CD4-positive, alpha-beta T cell treated with Interleukin-6 at 100 ng/mL for 8 hours (primary cell): Measurements from ENCODE around the gene FAM193A.
"Not testable (repeated sequence)": the region's sequence is repeated elsewhere in the genome, so short reads cannot be mapped to it uniquely, and the experiment has no call there.

Source experiments
- DNase-seq: peaks from one replicate; pipeline ENCODE4 v3.0.0-alpha.2; 2020; ENCODE audit warnings: mixed read lengths, low spot score

Gene FAM193A

DNA sequence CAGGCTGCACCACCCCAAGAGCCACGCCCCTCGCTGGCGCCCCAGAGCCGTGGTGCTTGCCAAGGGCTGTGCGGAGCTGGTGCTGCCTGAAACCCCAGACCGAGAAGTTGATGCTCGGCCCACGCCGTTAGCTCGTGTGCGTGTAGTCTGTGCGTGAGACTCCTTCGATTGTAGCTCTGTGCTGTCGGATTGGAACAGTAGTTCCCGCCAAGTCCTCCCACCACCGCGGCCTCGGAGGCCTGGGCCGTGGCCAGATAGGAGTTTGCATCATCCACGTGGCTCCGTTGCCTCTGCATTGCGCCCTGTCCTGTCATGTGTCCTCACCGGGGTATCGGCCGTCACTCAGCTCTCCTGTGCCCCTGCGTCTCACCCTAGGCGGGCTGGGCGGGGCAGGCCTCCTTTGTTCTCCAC is 195.5 kb downstream of the FAM193A start:
- DNase-seq: no peak

DNA sequence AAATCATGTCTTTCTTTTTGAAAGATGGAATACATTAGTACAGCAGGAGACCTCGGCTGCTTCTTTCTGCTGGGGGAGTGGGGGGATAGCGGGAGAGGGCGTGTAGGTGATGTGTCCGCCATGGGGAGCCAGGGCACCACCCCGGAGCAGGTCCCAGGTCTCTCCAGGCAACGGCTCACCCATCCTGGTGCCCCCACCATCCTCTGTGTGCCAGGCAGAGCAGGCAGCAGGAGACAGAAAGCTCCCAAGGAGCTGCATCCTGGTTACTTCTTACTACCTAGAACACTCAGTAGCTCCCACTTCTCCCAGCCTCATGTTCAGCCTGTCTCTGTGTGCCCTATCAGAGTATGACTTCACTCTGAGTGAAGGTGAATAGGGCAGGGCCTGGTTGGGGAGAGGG is 196.1 kb downstream of the FAM193A start:
- DNase-seq: no peak

DNA sequence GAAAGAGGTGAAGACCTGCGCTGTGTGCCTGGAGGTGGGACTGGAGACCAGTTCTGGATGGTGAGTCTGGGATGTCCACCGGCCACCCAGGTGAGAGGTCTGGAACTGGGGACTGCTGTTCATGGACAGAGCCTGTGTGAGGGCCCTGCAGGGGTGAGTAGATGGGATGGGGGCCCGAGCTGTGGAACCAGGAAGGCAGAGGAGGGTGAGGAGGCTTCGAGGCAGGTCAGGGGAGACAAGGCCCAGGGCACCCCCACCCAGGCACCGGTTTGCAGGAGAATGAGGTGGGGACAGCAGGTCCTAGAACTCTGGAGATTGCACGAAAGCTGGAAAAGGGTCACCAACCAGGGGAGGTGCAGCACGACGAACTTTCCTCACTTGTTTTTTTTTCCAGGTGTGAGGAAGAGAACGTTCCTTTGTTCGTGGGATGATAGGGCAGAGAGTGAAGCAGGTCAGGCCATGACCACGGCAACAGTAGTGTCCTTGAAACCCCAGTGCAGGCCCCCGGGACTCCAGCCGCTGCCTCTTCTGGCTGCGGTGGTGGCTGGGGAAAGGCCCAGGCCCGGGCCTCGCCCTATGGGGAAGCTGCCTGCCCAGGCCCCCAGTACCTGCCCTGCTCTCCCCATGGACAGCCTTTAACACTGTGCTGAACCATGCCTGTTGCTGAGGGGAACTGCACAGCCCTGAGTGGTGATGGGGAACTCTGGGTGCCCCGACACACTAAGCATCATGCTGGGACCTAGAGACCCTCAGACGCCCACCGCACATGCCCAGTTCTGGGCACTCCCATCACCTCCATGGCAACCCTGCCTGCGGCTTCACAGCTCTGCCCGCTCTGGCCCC is 196.8 kb downstream of the FAM193A start:
- DNase-seq: no peak

DNA sequence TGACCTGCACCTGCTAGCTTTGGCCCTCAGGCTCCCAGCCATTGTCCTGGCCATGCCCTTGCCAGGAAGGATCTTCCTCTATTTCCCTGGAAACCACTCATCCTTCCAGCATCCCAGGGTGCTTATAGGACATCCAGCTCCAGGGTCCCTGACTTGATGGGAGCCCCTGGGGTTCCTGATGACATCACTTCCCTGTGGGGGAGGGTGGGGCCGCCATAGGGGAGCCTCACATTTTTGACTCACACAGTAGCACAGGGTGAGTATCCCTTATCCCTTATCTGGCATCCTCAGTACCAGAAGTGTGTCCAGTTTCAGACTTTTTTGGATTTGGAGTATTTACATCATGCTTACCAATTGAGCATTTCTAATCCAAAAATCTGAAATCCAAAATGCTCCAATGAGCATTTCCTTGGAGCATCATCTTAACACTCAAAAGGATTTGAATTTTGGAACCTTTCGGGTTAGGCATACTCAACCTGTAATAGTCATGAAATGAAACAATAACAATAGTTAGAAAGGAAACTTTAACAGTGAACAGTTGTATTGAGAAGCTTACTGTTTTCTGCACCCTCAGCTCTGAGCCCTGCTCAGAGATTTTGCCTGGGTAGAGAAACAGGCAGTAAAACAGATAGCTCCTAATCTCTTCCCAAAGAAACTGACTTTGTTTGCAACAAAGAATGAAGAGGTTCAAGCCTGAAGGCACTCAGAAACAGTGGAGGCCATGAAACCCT is 197.6 kb downstream of the FAM193A start:
- no peak for DNase-seq

DNA sequence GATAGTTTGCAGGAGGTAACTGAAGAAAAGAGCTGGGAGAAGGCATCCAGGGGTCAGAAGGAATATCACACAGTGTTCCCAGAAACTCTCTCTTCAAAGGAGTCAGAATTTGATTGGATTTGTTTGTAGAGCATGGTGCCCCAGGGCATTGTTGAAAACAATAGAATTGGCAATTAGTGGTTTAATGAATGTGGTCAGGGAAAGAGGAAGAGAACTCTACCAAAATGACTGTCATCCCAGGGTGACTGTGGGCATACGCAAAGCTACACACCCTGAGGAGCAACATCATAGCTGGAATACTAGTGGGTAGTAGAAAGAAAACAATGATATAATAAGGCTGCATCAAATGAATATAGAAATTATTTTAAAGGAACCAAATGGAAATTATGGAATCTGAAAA is 198.2 kb downstream of the FAM193A start:
- DNase-seq: no peak

DNA sequence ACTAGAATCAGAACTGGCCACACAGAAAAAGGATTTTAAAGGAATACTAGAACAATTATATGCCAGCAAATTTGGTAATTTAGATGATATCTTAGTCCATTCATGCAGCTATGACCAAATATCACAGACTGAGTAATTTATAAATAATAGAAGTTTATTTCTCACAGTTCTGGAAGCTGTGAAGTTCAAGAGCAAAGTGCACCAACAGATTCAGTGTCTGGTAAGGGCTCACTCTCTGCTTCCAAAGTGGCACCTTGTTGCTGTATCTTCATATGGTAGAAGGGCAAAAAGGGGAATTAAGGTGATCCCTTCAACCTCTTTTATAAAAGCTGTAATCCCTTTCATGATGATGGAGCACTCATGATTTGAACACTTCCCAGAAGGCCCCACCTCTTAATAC is 199.4 kb downstream of the FAM193A start:
- no peak for DNase-seq

DNA sequence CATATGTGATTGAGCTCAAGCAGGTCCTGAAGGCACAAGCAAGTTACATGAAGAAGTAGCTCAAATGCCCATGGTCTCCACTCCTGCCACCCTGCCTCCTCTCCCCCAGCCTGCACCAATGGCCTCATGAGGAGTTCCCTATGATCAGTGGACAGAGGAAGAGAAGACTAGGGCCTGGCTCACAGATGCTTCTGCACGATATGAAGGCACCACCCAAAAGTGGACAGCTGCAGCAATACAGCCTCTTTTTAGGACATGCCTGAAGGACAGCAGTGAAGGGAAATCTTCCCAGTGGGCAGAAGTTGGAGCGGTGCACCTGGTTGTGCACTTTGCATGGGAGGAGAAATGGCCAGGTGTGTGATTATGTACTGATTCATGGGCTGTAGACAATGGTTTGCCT is 201.8 kb downstream of the FAM193A start:
- DNase-seq: not testable (repeated sequence)

DNA sequence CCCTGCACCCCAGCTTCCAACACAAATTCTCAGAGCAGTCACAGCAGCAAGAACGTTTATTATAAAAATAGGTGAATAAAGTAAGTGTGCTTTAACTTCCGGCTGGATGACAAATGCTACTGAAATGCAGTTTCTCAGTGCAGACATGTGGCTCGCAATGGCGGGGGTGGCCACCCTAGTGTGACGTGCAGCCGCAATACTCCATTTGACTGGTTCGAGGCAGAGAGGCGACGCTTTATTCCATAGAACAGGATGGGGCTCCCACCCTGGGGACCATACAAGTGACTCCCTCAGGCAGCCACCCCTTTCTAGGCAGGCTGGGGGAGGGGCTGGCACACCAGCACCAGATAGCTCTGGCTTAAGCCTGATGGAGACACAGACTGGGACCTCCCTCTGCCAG is 205.2 kb downstream of the FAM193A start:
- DNase-seq: no peak

DNA sequence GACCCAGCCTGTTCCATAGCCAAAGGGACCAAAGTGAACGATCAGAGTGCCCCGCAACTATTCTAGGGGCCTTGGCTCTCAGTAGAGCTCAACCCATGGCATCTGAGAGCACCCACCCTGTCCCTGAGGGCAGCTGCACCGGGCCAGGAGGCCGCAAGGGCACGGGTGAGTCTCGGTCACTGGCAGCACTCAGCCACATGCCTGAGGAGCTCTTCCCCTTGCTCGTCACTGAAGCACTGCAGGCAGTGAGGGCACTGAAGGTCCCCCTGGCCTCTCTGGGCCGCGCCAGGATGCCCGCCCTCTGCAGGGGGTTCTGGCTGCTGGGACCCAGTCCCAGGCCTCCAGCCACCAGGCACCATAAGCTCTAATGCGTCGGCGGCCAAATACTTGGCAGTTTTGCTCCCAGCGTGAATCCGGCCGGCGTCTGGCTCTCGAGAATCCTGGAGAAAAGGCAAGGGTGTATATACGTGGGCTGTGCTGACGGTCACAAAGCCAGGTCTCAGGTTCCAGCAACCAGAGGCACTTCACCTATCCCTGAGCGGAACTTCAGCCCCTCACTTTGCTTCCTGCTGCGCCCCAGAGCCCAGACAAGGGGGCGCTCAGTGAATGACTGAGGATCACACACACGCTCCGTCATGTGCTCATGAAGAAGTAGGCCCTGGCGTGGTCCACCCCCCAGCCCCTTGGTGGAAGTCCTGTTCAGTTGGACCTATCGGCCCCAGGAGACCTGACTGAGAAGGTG is 205.8 kb downstream of the FAM193A start:
- no peak for DNase-seq

DNA sequence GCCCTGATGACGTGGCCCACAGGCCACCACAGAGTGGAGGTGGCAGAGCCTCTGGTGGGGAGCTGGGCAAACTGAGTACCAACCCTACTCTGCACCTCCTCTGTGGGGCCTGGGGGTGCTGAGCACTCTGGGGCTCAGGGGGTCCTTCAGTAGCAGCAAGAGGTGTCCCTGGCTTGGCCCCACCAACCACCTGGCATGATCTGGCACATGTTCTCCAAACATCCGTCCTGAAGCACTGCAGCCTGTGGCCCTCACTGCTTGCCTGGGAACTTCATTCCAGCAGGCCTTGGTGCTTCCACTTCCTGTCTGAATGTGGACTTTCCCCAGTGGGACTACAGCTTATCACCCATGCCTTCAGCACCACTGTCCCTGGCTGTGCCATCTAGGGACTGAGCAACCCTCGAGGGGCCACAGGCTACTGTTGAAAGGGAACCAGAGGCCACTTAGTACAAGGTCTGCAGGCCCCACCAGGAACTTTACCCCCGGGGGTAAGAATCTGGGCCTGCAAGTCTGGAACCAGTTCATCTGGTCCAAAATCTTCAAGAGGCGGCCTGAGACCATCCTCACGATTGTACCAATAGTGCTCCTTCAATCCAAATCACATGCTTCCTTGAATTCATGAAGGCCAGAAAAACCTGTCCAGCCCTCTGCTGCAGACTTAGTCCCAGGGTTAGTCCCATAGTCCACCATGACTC is 206.5 kb downstream of the FAM193A start:
- no peak for DNase-seq

DNA sequence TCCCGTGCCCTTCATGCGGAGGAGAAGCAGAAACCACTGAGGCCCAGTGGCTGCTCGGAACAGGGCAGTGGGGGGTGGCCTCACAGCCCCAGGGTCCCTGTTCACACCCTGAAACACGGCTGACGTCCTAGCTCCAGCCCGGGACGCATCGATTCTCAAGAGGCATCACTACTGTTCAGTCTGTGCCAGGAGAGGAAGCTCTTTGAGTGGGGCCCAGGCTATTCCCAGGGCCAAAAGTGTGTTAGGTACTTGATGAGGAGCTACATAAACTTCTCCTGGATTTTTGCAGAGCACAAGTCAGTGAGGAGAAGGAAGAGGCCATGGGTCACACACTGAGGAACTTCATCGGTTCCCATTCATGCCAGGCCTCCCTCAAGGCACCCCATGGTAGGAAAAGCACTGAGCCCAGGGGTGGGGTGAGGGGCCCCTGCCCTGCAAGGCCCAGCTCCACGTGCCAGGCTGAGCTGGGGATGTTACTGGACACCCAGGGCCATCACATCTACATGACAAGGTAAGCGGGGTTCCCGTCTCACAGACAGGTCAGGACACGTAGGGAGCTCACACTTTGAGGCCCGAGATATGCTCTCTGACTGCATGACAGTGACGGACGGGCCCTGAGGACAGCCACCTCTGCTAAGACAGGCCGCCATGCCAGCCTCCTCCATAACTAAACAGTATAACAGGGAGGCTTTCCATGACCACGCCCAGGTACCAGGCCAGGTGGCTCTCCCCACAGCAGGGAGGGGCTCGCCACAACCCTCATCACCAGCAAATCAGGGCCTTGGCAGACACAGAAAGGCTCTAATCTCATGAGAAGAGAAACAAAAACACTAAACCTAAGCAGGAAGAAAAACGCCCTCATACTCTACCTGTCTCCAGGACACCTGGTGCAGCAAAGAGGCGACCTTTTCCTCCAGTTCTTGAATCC is 207.3 kb downstream of the FAM193A start:
- no peak for DNase-seq

DNA sequence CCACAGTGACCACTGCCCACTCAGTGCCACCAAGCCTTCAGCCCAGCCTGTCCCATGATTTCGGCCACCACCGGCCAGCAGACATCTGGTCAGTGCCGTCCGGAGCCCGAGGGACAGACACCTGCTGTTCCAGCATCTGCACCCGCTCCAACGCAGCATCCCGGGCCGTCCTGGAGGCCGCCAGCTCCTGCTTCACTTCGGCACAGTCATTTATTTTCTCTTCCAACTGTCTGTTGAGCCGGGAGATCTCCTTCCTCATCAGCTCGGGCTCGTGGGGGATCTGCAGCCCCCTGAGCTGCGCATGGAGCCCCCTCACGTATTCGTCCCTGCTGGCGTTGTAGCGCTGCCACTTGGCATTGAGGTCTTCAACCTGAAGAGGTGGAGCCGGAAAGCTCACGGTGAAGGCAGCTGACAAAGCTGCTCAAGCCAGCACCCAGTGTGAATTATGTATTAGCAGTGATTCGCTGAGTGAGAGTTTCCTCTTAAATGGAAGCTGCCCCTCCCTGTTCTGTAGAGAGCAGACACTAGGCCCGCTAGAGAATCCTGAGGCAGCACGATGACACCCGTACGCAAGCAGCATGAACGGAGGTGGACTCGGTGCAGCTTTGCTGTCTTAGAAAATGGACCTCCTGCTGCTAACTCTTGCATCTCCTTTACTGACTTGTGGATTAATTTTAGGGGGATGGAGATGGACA is 208.3 kb downstream of the FAM193A start:
- DNase-seq: no peak

DNA sequence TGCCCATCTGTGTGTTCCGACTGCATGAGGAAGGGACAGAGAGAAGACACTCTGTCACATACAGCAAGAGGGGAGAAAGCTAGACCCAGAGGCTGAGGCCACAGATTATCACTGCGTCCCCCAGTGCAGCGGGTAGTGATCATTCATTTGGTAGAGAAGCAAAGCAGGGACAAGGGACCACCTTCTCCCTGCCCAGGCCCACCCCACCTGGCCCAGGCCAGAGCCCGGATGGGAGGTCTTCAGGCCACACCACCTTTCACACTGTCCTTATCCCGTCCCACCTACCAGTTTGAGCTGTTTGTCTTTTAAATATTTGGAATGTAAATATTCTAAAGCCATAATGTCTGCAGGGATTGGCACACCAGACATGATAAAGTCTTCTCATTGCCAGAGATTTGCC is 209.1 kb downstream of the FAM193A start:
- no peak for DNase-seq

DNA sequence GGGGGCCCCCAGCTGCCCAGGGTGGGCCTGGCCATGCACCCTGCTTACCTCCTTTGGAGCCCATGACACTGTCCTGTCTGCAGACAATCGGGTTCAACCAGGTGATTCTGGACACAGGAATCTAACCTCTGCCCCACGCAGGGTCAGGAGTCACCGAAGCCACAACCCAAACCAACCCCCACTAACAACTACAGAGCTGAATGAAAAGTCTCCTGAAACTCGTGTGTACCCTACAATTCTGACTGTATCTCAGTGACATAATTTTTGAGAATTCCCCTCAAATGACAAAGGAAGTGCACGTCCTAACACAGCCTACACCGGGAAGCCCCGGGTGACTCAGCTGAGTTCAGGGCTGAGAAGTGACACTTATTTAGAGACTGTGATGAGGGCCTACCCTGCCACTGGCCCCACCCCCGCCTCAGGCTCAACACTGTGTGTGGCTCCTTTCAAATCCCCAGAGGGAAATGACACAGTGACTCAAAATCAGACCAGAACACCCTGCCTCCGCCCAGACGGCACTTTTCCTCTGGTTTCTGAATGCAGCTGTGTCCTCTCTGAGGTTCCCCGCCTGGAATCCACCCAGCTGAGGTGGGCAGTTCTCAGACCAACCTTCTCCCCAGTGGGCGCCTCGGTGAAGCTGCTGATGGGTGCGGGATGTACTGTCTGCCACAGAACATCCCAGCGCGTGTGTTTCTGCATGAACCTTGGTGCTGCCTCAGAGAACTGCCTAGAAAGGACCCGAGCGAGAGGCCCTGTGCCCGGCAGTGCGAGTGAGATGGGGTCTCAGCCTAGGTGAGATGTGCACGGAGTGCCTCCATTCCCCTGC is 209.7 kb downstream of the FAM193A start:
- DNase-seq: peak; percentile 85

DNA sequence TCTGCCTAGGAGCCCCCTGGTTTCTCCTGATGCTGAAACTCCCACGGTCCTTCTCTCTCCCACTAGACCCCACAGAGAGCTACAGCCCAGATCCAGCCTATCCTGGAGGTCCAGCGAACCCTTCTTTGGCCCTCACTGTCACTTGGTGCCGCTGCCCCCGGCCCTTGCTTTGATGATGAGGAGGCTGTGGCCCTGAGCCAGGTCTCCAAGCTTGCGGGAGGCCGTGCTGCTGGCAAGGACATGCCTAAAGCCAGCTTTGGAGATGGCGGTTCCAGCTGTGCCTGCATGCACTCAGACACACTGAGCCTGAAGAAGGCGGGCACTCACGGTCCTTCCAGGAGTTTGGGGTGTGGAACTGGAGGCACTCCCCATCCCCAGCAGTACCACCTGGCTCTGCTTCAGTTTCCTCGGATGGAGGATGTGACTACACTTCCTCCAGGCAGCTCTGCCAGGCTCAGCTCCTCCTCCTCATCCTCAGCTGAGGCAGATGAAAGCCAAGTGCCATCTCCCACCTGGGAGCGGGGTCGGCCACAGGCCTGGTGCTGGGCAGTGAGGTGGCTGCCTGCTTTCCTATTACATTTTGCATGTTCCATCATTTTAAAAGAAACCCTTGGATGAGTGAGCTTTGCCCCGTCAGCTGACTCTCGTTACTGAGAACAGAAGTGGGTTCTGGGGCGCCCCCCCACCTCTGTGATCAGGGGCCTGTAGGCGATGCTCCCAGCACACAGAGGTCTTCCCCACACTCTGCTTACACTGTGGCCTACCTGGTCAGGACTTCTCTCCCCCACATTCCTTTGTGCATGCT is 210.6 kb downstream of the FAM193A start:
- no peak for DNase-seq

DNA sequence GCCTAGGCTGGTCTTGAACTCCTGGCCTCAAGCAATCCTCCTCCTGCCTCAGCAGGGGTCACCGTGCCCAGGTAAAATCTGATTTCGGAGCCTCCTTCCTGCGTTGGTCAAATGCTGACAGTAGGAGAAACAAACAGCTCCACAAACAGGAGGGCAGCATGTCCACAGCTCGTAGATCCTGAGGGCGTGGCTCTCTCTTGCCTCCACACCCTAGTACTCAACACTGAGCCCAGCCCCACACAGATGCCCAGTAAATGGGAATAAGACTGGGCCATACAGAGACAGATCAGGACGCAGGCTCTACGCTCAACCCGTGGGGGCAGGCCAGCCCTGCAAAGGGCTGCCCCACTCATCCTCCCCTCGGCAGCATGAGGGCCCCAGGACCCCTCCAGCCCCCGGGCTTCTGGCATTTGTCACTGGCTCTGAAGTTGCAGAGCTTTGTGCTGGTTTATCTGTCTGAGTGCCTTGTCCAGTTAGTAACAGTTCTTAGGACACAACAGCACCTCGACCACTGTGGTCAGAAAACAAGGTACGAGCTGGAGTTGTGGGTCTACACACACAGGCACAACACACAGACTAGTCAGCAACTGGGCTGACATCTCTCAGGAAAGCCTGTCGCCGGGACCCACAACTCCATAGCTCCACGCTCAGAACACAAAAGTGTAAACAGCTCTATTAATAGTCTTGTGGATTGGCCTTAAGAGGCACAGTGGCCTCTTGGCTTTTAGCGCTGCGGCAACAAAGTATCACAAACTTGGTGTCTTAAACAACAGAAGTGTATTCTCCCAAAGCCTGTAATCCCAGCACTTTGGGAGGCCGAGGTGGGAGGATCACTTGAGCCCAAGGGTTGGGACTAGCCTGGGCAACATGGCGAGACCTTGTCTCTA is 214.5 kb downstream of the FAM193A start:
- no peak for DNase-seq

DNA sequence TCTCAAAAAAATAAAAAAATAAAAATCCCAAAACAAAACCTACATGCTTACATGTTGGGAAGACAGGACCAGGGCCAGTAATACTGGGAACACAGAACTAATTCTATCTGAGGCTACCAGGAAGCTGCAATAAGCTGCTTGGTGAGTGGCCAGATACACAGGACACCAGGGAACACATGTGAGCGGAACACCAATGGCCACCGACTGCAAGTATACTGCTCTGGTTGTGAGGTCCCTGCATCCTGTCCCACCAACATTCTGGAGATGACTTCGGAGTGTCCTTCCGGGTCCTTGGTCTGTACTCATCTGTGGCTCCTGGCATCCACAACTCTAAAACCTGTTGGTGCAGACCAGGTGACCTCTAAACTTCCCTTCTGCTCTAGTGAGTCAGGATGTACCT is 217.0 kb downstream of the FAM193A start:
- no peak for DNase-seq
